ENCODE data around the gene CABLES1. TPM values are rescaled to one million over a fixed set of nuclear protein-coding genes. Genes with fewer than 3 reads are reported as not detected.

The CABLES1 gene
- total RNA-seq, 1 donor from 2014 or later, result 50.9 TPM

DNA sequence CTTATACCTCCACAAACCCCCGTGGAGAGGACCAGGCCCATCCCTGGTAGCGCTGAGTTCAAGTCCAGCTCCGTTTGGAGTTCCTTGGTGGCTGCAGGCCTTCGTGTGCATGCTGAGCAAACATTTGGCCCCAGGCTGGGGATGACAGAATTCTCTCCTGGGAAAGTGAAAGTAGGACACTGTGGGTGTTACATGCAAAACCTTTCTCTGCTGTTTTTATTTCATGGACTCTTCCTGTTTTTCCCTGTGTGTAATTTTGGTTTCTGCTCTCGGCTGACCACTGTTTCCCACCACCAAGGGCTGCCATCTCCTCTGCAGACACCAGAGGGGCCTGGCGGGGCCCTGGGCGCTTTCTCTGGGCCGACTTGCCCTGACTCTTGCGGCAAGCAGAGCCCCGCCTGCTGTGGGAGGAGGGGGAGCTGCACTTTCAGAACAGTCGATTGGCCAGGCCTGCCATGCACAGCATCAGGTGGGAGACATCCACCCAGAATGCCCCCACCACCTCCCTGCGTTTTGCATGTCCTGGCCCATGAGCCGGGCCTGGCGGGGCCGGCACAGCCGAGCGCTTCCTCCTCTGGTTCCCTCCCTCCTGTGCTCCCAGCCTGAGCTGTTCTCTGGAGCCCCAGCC, 102.4 kb downstream of the CABLES1 start:
- no peak for DNase-seq (ENCODE audit: extremely low spot score, unreplicated experiment)
- H3K36me3 Mint-ChIP-seq (ENCODE audit: unreplicated experiment), result peaks cover 22% of the 10 kb centered on the region
- no peaks in the 10 kb centered on the region for H3K9me3 Mint-ChIP-seq (ENCODE audit: unreplicated experiment)
- peak overlapping the region; percentile 82 for H3K27ac Mint-ChIP-seq (ENCODE audit: unreplicated experiment)
- H3K4me3 Mint-ChIP-seq (ENCODE audit: unreplicated experiment), result peak overlapping the region; percentile 59
- peaks cover 60% of the 10 kb centered on the region for H3K4me1 Mint-ChIP-seq (ENCODE audit: unreplicated experiment)
- TF ChIP-seq, protein P1, sequence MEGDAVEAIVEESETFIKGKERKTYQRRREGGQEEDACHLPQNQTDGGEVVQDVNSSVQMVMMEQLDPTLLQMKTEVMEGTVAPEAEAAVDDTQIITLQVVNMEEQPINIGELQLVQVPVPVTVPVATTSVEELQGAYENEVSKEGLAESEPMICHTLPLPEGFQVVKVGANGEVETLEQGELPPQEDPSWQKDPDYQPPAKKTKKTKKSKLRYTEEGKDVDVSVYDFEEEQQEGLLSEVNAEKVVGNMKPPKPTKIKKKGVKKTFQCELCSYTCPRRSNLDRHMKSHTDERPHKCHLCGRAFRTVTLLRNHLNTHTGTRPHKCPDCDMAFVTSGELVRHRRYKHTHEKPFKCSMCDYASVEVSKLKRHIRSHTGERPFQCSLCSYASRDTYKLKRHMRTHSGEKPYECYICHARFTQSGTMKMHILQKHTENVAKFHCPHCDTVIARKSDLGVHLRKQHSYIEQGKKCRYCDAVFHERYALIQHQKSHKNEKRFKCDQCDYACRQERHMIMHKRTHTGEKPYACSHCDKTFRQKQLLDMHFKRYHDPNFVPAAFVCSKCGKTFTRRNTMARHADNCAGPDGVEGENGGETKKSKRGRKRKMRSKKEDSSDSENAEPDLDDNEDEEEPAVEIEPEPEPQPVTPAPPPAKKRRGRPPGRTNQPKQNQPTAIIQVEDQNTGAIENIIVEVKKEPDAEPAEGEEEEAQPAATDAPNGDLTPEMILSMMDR (IDR thresholded peaks at IDR 0.05), result peak; percentile 54
- no peaks in the 10 kb centered on the region for H3K27me3 Mint-ChIP-seq (ENCODE audit: unreplicated experiment)

DNA sequence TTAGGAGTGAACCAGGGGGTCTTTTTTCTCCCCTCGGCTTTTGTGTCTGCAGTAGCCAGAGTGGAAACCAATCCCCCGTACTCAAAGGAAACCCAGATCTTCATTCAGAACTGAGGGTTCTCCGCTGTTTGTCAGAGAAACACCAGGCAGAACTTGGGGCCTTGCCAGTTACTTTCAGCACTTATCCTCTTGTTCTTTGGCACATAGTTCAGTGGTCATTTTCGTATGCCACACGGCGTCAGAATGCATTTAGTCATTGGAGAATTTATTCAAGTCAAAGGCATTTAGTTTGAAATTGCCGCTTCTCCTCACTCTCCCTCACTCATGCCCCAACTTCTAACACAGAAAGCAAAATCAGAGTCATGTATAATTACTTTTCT, 102.9 kb downstream of the CABLES1 start:
- no peak for DNase-seq (ENCODE audit: extremely low spot score, unreplicated experiment)
- peak overlapping the region; percentile 1 for H3K4me3 Mint-ChIP-seq (ENCODE audit: unreplicated experiment)

DNA sequence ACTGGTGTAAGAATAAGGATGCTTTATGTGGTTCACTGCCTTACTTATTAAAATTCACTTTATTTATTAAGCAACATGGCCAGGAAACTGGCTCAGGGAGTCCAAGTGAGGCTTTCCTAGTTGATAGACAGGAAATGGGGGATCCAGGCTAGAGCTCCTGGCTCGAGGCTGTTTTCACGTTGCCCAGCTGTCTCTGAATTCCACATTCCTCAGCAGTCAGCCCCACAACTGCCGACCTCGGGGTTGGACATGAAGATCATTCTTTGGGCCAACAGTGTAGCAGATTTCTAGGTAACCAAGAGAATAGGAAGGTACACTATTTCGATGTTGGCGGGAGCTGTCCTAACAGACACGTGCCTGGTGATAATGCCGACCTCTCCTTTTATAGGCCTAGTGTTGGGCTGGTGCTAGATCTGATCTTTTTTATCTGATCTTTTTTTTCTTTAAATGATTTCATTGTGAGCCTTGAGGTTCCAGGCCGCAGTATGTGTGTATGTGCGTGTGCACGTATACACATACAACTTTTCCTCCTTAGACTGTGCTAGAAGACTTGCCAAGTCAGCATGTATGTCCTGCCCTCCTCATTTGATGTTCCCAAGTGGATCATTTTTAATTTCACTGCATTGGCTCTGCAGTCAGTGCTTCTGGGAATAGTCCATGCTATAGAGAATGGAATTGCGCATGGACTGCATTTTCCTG, 103.5 kb downstream of the CABLES1 start:
- Mint-ChIP-seq H3K36me3 (ENCODE audit: unreplicated experiment) (peaks cover 22% of the 10 kb centered on the region), H3K9me3 (ENCODE audit: unreplicated experiment) (no peaks in the 10 kb centered on the region), H3K4me3 (ENCODE audit: unreplicated experiment) (no peak overlapping the region), H3K4me1 (ENCODE audit: unreplicated experiment) (peaks cover 57% of the 10 kb centered on the region), H3K27me3 (ENCODE audit: unreplicated experiment) (no peaks in the 10 kb centered on the region), H3K27ac (ENCODE audit: unreplicated experiment) (peak overlapping the region; percentile 82)
- DNase-seq (ENCODE audit: extremely low spot score, unreplicated experiment), result no peak
- TF ChIP-seq, protein P1 (IDR thresholded peaks at IDR 0.05), result no peak

More for the DNA sequence above, 102.9 kb downstream of the CABLES1 start:
- Mint-ChIP-seq H3K36me3 (ENCODE audit: unreplicated experiment) (peaks cover 21% of the 10 kb centered on the region), H3K27me3 (ENCODE audit: unreplicated experiment) (no peaks in the 10 kb centered on the region), H3K4me1 (ENCODE audit: unreplicated experiment) (peaks cover 57% of the 10 kb centered on the region), H3K9me3 (ENCODE audit: unreplicated experiment) (no peaks in the 10 kb centered on the region), H3K27ac (ENCODE audit: unreplicated experiment) (peak overlapping the region; percentile 82)
- TF ChIP-seq, protein P1 (IDR thresholded peaks at IDR 0.05), result no peak

DNA sequence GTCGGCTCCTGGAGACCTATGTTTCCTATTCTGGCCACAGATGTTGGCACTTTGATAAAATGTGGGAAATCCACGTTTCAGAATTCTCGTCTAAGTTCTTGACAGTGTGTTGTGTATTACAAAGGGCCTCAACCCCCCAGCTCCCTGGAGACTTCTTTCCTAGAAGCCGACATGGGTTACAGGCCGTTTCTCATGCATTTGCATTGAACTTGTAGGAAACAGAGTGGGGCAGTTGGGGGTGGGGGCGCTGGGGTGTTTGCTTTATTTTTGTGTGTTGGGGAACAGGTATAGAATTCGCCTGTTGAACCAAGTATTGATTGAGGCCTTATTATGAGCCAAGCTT, 104.0 kb downstream of the CABLES1 start:
- peak overlapping the region; percentile 82 for H3K27ac Mint-ChIP-seq (ENCODE audit: unreplicated experiment)
- DNase-seq (ENCODE audit: extremely low spot score, unreplicated experiment), result no peak
- peaks cover 23% of the 10 kb centered on the region for H3K36me3 Mint-ChIP-seq (ENCODE audit: unreplicated experiment)
- TF ChIP-seq, protein P1 (IDR thresholded peaks at IDR 0.05), result no peak
- H3K4me3 Mint-ChIP-seq (ENCODE audit: unreplicated experiment), result no peak overlapping the region
- H3K9me3 Mint-ChIP-seq (ENCODE audit: unreplicated experiment), result no peaks in the 10 kb centered on the region
- H3K27me3 Mint-ChIP-seq (ENCODE audit: unreplicated experiment), result no peaks in the 10 kb centered on the region
- peaks cover 54% of the 10 kb centered on the region for H3K4me1 Mint-ChIP-seq (ENCODE audit: unreplicated experiment)

DNA sequence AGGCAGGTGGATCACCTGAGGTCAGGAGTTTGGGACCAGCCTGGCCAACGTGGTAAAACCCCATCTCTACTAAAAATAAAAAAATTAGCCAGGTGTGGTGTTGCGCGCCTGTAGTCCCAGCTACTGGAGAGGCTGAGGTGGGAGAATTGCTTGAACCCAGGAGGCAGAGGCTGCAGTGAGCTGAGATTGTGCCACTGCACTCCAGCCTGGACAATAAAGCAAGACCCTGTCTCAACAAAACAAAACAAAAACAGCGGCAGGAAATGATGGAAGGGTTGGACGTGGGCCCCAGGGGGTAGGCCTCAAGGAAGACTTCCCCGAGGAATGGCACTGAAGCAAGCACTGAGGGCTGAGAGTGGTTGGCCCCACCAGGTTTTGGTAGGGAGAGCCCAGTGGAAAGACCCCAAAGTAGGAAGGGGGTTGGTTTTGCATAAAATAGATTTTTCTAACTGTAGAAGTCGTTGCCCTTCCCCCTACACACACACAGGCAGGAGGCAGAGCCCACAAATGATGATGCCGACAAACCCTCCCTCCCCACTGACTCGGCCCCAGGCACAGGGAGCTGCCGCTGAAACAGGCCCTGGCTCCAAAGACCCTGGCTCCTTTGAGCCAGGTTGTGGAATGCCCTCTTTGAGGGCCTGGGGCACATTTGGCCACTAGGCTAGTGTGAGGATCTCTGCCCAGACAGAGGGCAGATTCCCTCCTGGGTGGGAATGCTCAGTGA, 104.8 kb downstream of the CABLES1 start:
- peaks cover 47% of the 10 kb centered on the region for H3K4me1 Mint-ChIP-seq (ENCODE audit: unreplicated experiment)
- H3K4me3 Mint-ChIP-seq (ENCODE audit: unreplicated experiment), result no peak overlapping the region
- H3K27me3 Mint-ChIP-seq (ENCODE audit: unreplicated experiment), result no peaks in the 10 kb centered on the region
- H3K36me3 Mint-ChIP-seq (ENCODE audit: unreplicated experiment), result peaks cover 20% of the 10 kb centered on the region
- TF ChIP-seq, protein P1 (IDR thresholded peaks at IDR 0.05), result no peak
- H3K27ac Mint-ChIP-seq (ENCODE audit: unreplicated experiment), result peak overlapping the region; percentile 52
- no peaks in the 10 kb centered on the region for H3K9me3 Mint-ChIP-seq (ENCODE audit: unreplicated experiment)
- DNase-seq (ENCODE audit: extremely low spot score, unreplicated experiment), result no peak

Data from osteocyte (in vitro differentiated cells).